Urinary bladder (tissue), 4 donors: Measurements from ENCODE around the gene LYG1. TPM values are rescaled to one million over a fixed set of nuclear protein-coding genes. Genes with fewer than 3 reads are reported as not detected.
"Not testable (repeated sequence)": the region's sequence is repeated elsewhere in the genome, so short reads cannot be mapped to it uniquely, and the experiment has no call there.

Experiments used
- DNase-seq: peaks from one replicate; pipeline ENCODE4 v3.0.0-alpha.2; 2015; ENCODE audit errors: extremely low spot score
- H3K27ac ChIP-seq: one replicate; pipeline ENCODE4 v1.5.1; 2013; ENCODE audit warnings: low read depth, mild to moderate bottlenecking, moderate library complexity
- H3K36me3 ChIP-seq: one replicate; pipeline ENCODE4 v1.6.1; 2013; ENCODE audit warnings: mild to moderate bottlenecking, moderate library complexity; ENCODE audit not compliant: insufficient read depth
- H3K4me1 ChIP-seq: one replicate; pipeline ENCODE4 v1.6.1; 2013; ENCODE audit warnings: mild to moderate bottlenecking, moderate library complexity; ENCODE audit not compliant: insufficient read depth
- H3K4me3 ChIP-seq: one replicate; pipeline ENCODE4 v1.5.1; 2013; ENCODE audit warnings: low read depth, low read length
- WGBS: extraction: QIAGEN DNeasy Blood & Tissue Kit; methylation state at CpG from one replicate; pipeline ENCODE4 v1.1.7; 2013; 5-methylcytosine and 5-hydroxymethylcytosine counted together
- polyA plus RNA-seq: library from polyadenylated mRNA; stranded (reverse); fragments of 200-250 nt; gene quantifications from one replicate; pipeline ENCODE4 v1.2.3, GENCODE V29; 2013
- total RNA-seq: library from RNA; depleted of rRNA; stranded (reverse); fragments of >200 nt; gene quantifications from one replicate; pipeline ENCODE4 v1.2.3, GENCODE V29; 2014
- donor health status: healthy with polysubstance abuse.
- donor health status: healthy.

Gene LYG1
- total RNA-seq (0.79 TPM), polyA plus RNA-seq (1.5 TPM)

- not testable (repeated sequence) for H3K4me1 ChIP-seq, H3K4me3 ChIP-seq, DNase-seq, H3K36me3 ChIP-seq, H3K27ac ChIP-seq
- 83% methylated on average over 2 of the region's 2 CpGs for WGBS
Observed at GRCh38 chr2:99301097-99301496, at the start of gene LYG1. Gene LYG1, minus strand, starts transcription at chr2:99301197. Its CDS starts 5,527 bp downstream, at chr2:99295670.

DNA sequence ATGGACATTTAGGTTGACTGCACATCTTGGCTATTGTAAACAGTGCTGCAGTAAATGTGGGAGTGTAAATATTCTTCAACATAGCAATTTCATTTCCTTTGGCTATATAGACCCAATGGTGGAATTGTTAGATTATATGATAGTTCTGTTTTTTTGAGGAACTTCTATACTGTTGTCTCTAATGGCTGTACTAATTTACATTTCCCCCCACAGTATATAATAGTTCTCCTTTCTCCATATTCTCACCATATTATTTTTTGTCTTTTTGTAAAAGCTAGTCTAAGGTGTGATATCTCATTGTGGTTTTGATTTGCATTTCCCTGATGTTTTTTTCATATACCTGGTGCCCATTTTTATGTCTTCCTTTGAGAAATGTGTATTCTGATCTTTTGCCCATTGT, 49.2 kb upstream of the LYG1 start:
- no peak overlapping the region for H3K27ac ChIP-seq
- H3K4me1 ChIP-seq, result no peaks in the 10 kb centered on the region
- H3K4me3 ChIP-seq, result no peak overlapping the region
- DNase-seq, result no peak
- H3K36me3 ChIP-seq, result no peaks in the 10 kb centered on the region

DNA sequence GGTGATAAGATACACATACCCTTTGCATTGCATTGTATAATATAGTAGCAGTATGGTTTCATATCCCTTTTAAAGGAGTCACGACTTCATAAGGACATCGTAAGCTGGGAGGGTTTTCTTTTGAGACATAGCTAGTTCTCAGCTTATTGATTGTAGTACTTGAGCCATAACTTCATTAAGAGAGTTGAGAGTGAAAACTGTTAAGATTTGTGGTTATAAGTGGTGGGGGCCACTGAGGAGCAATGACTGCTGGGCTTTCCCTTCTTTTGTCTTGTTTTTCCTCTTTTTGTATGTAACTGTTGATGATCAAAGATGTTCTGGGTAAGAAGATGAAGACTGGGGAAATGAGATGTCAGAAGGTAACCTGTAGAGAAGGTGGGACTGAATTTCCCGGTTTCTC, 47.2 kb upstream of the LYG1 start:
- DNase-seq, result no peak
- 91% methylated on average over 3 of the region's 3 CpGs for WGBS
- Histone ChIP-seq H3K36me3 (no peaks in the 10 kb centered on the region), H3K4me1 (no peaks in the 10 kb centered on the region), H3K4me3 (no peak overlapping the region), H3K27ac (no peak overlapping the region)

- Histone ChIP-seq H3K27ac (no peak overlapping the region), H3K4me1 (no peaks in the 10 kb centered on the region), H3K4me3 (no peak overlapping the region), H3K36me3 (no peaks in the 10 kb centered on the region)
- no peak for DNase-seq
Observed at GRCh38 chr2:99346218-99346617, 45.2 kb upstream of the LYG1 start.

GRCh38 chr2:99345446-99345845, 44.4 kb upstream of the LYG1 start:
- not testable (repeated sequence) for H3K27ac ChIP-seq, H3K4me3 ChIP-seq, DNase-seq, H3K36me3 ChIP-seq, H3K4me1 ChIP-seq
- 97% methylated on average over 7 of the region's 7 CpGs for WGBS

DNA sequence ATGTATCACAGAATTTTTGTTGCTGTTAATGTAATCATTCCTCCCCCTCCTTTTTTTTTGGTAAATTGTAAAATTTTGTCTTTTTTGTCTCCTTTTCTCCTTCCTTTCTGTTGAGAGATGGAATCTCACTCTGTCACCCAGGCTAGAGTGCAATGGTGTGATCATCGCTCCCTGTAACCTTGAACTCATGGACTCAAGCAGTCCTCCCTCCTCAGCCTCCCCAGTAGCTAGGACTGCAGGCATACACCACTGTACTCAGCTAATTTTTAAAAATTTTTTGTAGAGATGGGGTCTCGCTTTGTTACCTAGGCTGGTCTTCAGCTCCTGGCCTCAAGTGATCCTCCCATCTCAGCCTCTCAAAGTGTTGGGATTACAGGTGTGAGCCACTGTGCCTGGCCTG, 41.5 kb upstream of the LYG1 start:
- no peaks in the 10 kb centered on the region for H3K36me3 ChIP-seq
- WGBS, result 95% methylated on average over 2 of the region's 2 CpGs
- no peak overlapping the region for H3K27ac ChIP-seq
- H3K4me1 ChIP-seq, result no peaks in the 10 kb centered on the region
- H3K4me3 ChIP-seq, result no peak overlapping the region
- no peak for DNase-seq

GRCh38 chr2:99340669-99341236, 39.8 kb upstream of the LYG1 start:
- H3K4me3 ChIP-seq, result no peak overlapping the region

DNA sequence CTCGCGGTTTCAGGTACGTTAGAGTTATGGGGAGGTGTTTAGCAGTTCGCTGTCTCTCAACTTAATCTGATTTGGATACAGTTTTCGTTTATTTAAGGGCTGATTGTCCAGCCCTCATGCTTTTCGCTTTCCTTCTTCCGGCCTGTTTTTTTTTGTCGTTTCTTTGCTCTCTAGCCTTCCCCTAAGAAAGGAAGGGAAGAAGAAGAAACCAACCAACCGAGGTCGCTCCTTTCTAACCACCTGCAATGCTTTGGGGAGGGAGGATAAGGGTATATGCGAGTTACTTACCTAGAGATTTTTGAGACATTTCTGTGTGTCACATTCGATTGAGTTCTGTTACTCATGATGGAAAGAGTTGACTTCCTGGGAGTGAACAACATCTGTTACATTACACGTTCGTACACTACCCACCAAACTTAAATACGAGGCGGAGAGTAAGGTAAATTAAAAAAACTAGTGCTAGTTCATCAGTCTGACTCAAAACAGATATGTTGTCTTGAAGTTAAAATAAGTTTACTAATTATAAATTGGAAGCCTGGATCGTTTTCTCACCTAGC, 37.1 kb upstream of the LYG1 start:
- Histone ChIP-seq H3K36me3 (no peaks in the 10 kb centered on the region), H3K4me3 (peak overlapping the region; percentile 89), H3K27ac (peak overlapping the region; percentile 38), H3K4me1 (peaks cover 1% of the 10 kb centered on the region)
- 5% methylated on average over 17 of the region's 17 CpGs for WGBS
- DNase-seq, result no peak

More at GRCh38 chr2:99340669-99341236, 39.8 kb upstream of the LYG1 start:
- WGBS, result 89% methylated on average over 8 of the region's 8 CpGs
- Histone ChIP-seq H3K4me1 (no peaks in the 10 kb centered on the region), H3K27ac (no peak overlapping the region), H3K36me3 (no peaks in the 10 kb centered on the region)
- no peak for DNase-seq

GRCh38 chr2:99337113-99338028, 36.4 kb upstream of the LYG1 start, which contains the start of gene EIF5B:
Gene EIF5B, plus strand, starts transcription at chr2:99337389. Its CDS starts 166 bp downstream, at chr2:99337555.
- Histone ChIP-seq H3K4me3 (peak within 1 kb of the TSS; percentile 89), H3K36me3 (peaks cover under 1% of the 10 kb centered on the region), H3K27ac (peak within 1 kb of the TSS; percentile 93), H3K4me1 (peaks cover 1% of the 10 kb centered on the region)
- peak; percentile 87 for DNase-seq
- WGBS, result under 1% methylated on average over 87 of the region's 87 CpGs

GRCh38 chr2:99336804-99337112, 35.8 kb upstream of the LYG1 start:
- peaks cover 1% of the 10 kb centered on the region for H3K4me1 ChIP-seq
- peak overlapping the region; percentile 93 for H3K27ac ChIP-seq
- no peak for DNase-seq
- H3K36me3 ChIP-seq, result peaks cover 1% of the 10 kb centered on the region
- under 1% methylated on average over 8 of the region's 8 CpGs for WGBS
- H3K4me3 ChIP-seq, result peak overlapping the region; percentile 89

- Histone ChIP-seq H3K27ac (peak within 1 kb of the TSS; percentile 93), H3K4me1 (peaks cover 1% of the 10 kb centered on the region), H3K4me3 (peak within 1 kb of the TSS; percentile 89), H3K36me3 (peaks cover 1% of the 10 kb centered on the region)
- under 1% methylated on average over 60 of the region's 60 CpGs for WGBS
- peak; percentile 99 for DNase-seq
Observed at GRCh38 chr2:99335911-99336803, 35.2 kb upstream of the LYG1 start, which contains the start of gene TXNDC9. Gene TXNDC9, minus strand, starts transcription at chr2:99336333. Its CDS starts 3,123 bp downstream, at chr2:99333210.

- H3K27ac ChIP-seq, result no peak overlapping the region
- H3K36me3 ChIP-seq, result peaks cover 10% of the 10 kb centered on the region
- no peaks in the 10 kb centered on the region for H3K4me1 ChIP-seq
- no peak for DNase-seq
- 96% methylated on average over 5 of the region's 5 CpGs for WGBS
- no peak overlapping the region for H3K4me3 ChIP-seq
Observed at GRCh38 chr2:99325384-99325783, 24.4 kb upstream of the LYG1 start.

- WGBS, result 99% methylated on average over 7 of the region's 7 CpGs
- not testable (repeated sequence) for H3K4me1 ChIP-seq, H3K36me3 ChIP-seq, DNase-seq, H3K4me3 ChIP-seq, H3K27ac ChIP-seq
Observed at GRCh38 chr2:99317873-99318200, 16.8 kb upstream of the LYG1 start.
